WERI-Rb-1 (cell line): Measurements from ENCODE around the gene STPG4.
"Not testable (repeated sequence)": the region's sequence is repeated elsewhere in the genome, so short reads cannot be mapped to it uniquely, and the experiment has no call there.

Experiments
- DNase-seq: peaks from one replicate; pipeline ENCODE4 v3.0.0-alpha.2; 2020
- H3K27ac ChIP-seq: fragments of 250-450 bp; sonication (Bioruptor Pico); 2 replicates; pipeline ENCODE4 v1.5.1; 2020; ENCODE audit warnings: mild to moderate bottlenecking, moderate library complexity
- H3K27me3 ChIP-seq: fragments of 250-450 bp; sonication (Bioruptor Pico); 2 replicates; pipeline ENCODE4 v1.5.1; 2021; ENCODE audit warnings: mild to moderate bottlenecking, low read depth, moderate library complexity; ENCODE audit not compliant: insufficient read depth, severe bottlenecking
- H3K36me3 ChIP-seq: fragments of 250-450 bp; sonication (Bioruptor Pico); 2 replicates; pipeline ENCODE4 v1.5.1; 2020; ENCODE audit warnings: mild to moderate bottlenecking, moderate library complexity
- H3K4me3 ChIP-seq: 2 replicates; pipeline ENCODE4 v1.5.1; 2011; ENCODE audit warnings: low read depth, mild to moderate bottlenecking, control low read depth, low read length
- H3K9me3 ChIP-seq: fragments of 250-450 bp; sonication (Bioruptor Pico); 2 replicates; pipeline ENCODE4 v1.5.1; 2021; ENCODE audit warnings: mild to moderate bottlenecking, moderate library complexity; ENCODE audit not compliant: severe bottlenecking
- TF ChIP-seq, protein P1 (sequence below): IDR thresholded peaks from 2 replicates; pipeline ENCODE4 v1.5.1; 2011; ENCODE audit warnings: low read depth, mild to moderate bottlenecking, control low read depth, inconsistent platforms, low read length

STPG4 gene

DNA sequence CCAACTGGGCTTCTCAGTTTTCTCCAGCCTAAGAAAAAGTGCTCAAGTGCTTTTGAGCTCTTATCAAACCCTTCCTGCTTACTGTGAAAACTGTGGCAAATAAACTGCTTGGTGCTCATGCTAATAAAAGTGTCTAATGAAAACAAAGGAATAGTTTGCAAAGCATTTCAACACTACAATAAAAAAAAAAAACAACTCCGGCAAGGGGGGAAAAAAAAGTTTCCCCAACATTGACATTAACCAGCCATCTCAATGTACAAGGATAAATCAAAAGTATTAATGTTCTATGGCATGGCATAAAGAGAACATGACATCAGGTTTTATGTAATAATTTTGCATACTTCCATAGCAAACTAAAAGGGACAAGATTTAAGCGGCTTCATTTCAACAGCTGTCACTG is 14.7 kb upstream of the STPG4 start:
- H3K9me3 ChIP-seq, result no peaks in the 10 kb centered on the region
- no peaks in the 10 kb centered on the region for H3K27me3 ChIP-seq
- TF ChIP-seq, protein P1, sequence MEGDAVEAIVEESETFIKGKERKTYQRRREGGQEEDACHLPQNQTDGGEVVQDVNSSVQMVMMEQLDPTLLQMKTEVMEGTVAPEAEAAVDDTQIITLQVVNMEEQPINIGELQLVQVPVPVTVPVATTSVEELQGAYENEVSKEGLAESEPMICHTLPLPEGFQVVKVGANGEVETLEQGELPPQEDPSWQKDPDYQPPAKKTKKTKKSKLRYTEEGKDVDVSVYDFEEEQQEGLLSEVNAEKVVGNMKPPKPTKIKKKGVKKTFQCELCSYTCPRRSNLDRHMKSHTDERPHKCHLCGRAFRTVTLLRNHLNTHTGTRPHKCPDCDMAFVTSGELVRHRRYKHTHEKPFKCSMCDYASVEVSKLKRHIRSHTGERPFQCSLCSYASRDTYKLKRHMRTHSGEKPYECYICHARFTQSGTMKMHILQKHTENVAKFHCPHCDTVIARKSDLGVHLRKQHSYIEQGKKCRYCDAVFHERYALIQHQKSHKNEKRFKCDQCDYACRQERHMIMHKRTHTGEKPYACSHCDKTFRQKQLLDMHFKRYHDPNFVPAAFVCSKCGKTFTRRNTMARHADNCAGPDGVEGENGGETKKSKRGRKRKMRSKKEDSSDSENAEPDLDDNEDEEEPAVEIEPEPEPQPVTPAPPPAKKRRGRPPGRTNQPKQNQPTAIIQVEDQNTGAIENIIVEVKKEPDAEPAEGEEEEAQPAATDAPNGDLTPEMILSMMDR, result no peak
- no peak overlapping the region for H3K27ac ChIP-seq
- no peak for DNase-seq
- H3K4me3 ChIP-seq, result no peak overlapping the region
- H3K36me3 ChIP-seq, result peaks cover 93% of the 10 kb centered on the region

DNA sequence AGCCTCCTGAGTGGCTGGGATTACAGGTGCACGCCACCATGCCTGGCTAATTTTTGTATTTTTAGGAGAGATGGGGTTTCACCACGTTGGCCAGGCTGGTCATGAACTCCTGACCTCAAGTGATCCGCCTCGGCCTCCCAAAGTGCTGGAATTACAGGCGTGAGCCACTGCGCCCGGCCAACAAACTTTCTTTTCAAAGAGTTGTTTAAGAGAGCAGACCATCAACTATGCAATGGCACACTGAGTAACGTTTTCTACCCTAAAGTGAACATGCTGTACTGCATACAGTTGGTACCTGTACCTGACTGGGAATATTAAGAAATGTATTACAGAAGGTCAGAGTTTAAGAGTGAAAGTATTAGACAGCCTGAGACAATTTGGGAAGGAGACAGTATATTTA is 13.8 kb upstream of the STPG4 start:
- H3K27ac ChIP-seq, H3K4me3 ChIP-seq, DNase-seq, H3K27me3 ChIP-seq, H3K9me3 ChIP-seq: not testable (repeated sequence)
- H3K36me3 ChIP-seq, result peaks cover 89% of the 10 kb centered on the region

DNA sequence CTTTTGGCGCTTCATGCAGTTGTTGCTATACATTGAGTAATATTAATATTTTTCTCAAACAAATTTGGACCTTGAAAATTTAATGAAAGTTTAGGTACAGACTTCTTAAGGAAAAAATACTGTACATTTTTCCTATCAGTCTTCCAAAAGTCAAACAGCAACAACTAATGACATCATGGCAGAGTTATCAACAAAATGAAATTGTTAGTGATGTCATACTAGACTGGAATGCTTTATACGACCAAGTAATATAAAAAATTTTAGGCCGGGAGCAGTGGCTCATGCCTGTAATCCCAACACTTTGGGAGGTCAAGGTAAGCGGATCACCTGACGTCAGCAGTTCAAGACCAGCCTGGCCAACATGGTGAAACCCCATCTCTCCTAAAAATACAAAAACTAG is 12.0 kb upstream of the STPG4 start:
- Histone ChIP-seq H3K27ac (no peak overlapping the region), H3K4me3 (no peak overlapping the region), H3K9me3 (no peaks in the 10 kb centered on the region), H3K36me3 (peaks cover 92% of the 10 kb centered on the region), H3K27me3 (no peaks in the 10 kb centered on the region)
- no peak for DNase-seq
- TF ChIP-seq, protein P1, result no peak

DNA sequence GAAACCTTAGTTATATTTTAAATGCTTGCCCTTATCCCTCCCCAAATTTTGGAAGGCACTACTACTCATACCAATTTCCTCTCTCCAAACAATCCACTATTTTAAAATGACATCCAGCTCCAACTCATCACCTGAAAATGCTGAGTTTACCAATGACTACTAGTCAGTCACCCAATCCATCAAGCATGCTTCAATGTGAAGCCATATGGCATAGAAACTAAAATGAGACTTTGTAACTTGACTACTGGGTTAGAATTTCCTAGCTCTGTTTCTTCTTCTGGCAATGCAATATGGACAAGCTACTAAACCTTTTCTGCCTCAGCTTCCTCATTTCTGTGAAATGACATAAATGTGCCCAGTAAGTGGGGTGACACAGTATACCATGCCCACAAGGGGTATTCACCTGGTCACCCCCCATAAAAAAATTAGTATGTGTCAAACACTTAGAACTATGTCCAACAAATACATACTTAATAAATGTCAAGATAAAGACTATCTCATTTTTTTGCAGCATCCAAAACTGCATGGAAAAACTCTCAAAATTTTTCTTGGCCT is 10.0 kb upstream of the STPG4 start:
- TF ChIP-seq, protein P1, result no peak
- Histone ChIP-seq H3K27me3 (no peaks in the 10 kb centered on the region), H3K4me3 (no peak overlapping the region)

DNA sequence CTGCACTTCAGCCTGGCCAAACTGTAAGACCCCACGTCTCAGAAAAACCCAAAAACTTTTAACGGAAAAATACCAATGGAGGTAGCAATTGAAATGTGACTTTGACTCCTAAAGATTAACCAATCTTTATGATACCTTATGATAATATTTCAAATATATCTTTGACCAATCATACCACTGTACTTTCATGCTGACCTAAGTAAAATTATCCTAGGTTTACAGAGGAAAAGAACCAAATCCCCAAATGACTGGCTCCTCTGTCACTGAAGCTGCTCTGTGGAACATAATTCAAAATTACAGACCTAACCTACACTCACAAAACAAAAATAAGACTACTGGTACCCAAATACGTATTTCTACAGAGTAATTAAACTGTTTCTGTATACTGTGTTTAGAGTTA is 7.7 kb upstream of the STPG4 start:
- no peaks in the 10 kb centered on the region for H3K27me3 ChIP-seq
- DNase-seq, result no peak
- peaks cover 94% of the 10 kb centered on the region for H3K36me3 ChIP-seq
- H3K27ac ChIP-seq, result no peak overlapping the region; the same call in 1 of the 2 replicates
- TF ChIP-seq, protein P1, result no peak
- H3K4me3 ChIP-seq, result no peak overlapping the region
- H3K9me3 ChIP-seq, result no peaks in the 10 kb centered on the region

More for the DNA sequence above, 10.0 kb upstream of the STPG4 start:
- H3K27ac ChIP-seq, result no peak overlapping the region
- DNase-seq, result no peak
- peaks cover 93% of the 10 kb centered on the region for H3K36me3 ChIP-seq
- no peaks in the 10 kb centered on the region for H3K9me3 ChIP-seq

DNA sequence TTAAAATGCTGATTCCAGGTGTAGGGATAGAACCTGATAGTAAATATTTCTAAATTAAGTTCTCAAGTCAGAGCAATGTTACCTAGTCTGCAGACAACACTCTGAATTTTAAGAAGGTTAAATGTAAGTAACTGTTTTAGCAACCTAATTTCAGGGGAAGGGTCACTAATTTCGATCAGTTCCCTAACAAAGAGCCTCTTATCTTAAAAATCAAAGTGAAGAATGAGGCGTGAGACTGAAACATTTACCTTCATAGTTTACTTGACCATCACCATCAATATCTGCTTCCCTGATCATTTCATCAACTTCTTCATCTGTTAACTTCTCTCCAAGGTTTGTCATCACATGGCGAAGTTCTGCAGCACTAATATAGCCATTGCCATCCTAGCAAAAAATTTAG is 6.4 kb upstream of the STPG4 start:
- Histone ChIP-seq H3K4me3 (no peak overlapping the region), H3K27me3 (no peaks in the 10 kb centered on the region), H3K9me3 (no peaks in the 10 kb centered on the region), H3K36me3 (peaks cover 87% of the 10 kb centered on the region), H3K27ac (no peak overlapping the region)
- TF ChIP-seq, protein P1, result no peak
- DNase-seq, result no peak
